ENCODE results near the gene C1orf232. TPM values are rescaled to one million over a fixed set of nuclear protein-coding genes. Genes with fewer than 3 reads are reported as not detected.
A peak's percentile ranks its signal among the peaks of the same experiment; 100 is the strongest.

Gene C1orf232
- polyA plus RNA-seq, 1 experiment = not detected

- CTCF ChIA-PET = interaction anchor here (1.3 kb wide), 1 partner anchor 198 kb away, joined by 3 read pairs; no protein-coding TSS in a partner anchor
- no peak overlapping the region for H3K27ac ChIP-seq (ENCODE audit: low read depth, low read length)
- no peak for DNase-seq (ENCODE audit: low read depth, low spot score)
Measured at GRCh38 chr1:26166719-26167281, 2.0 kb downstream of the C1orf232 start.

GRCh38 chr1:26164861-26165842 is 3.6 kb downstream of the C1orf232 start:
- CTCF ChIA-PET = interaction anchor here (0.5 to 1.8 kb wide), 5 partner anchors 9 to 157 kb away, joined by 4 to 12 read pairs (median 5); no protein-coding TSS in a partner anchor

More at GRCh38 chr1:26166719-26167281, 2.0 kb downstream of the C1orf232 start:
- POLR2A ChIA-PET = no interaction called here
- Histone ChIP-seq H3K4me3 (ENCODE audit: low read depth, low read length) (no peak overlapping the region), H3K9me3 (ENCODE audit: control insufficient read depth, insufficient read depth, low read length) (no peaks in the 10 kb centered on the region; the same call in 1 of the 2 replicates), H3K27me3 (ENCODE audit: control insufficient read depth, insufficient read depth, low read length) (peaks cover 14% of the 10 kb centered on the region)
- TF ChIP-seq CTCF (IDR thresholded peaks at IDR 0.05; ENCODE audit: low read depth, low read length) = no peak

GRCh38 chr1:26164036-26164860 is 4.5 kb downstream of the C1orf232 start:
- Histone ChIP-seq H3K27me3 (ENCODE audit: control insufficient read depth, insufficient read depth, low read length) (peaks cover 17% of the 10 kb centered on the region), H3K27ac (ENCODE audit: low read depth, low read length) (no peak overlapping the region), H3K9me3 (ENCODE audit: control insufficient read depth, insufficient read depth, low read length) (no peaks in the 10 kb centered on the region; the same call in 1 of the 2 replicates), H3K4me3 (ENCODE audit: low read depth, low read length) (peak overlapping the region; percentile 40)
- TF ChIP-seq CTCF (IDR thresholded peaks at IDR 0.05; ENCODE audit: low read depth, low read length) = peak; percentile 24
- ChIA-PET POLR2A (no interaction called here), CTCF (interaction anchor here (0.5 to 1.8 kb wide), 9 partner anchors 8 to 158 kb away, joined by 3 to 13 read pairs (median 5); no protein-coding TSS in a partner anchor)
- no peak for DNase-seq (ENCODE audit: low read depth, low spot score)

More at GRCh38 chr1:26164861-26165842, 3.6 kb downstream of the C1orf232 start:
- no peak overlapping the region for H3K27ac ChIP-seq (ENCODE audit: low read depth, low read length)
- H3K27me3 ChIP-seq (ENCODE audit: control insufficient read depth, insufficient read depth, low read length) = peaks cover 17% of the 10 kb centered on the region
- H3K9me3 ChIP-seq (ENCODE audit: control insufficient read depth, insufficient read depth, low read length) = no peaks in the 10 kb centered on the region; the same call in 1 of the 2 replicates
- POLR2A ChIA-PET = no interaction called here
- H3K4me3 ChIP-seq (ENCODE audit: low read depth, low read length) = no peak overlapping the region
- DNase-seq (ENCODE audit: low read depth, low spot score) = no peak
- TF ChIP-seq CTCF (IDR thresholded peaks at IDR 0.05; ENCODE audit: low read depth, low read length) = no peak

GRCh38 chr1:26163684-26164035 is 5.1 kb downstream of the C1orf232 start:
- H3K4me3 ChIP-seq (ENCODE audit: low read depth, low read length) = no peak overlapping the region
- no peak overlapping the region for H3K27ac ChIP-seq (ENCODE audit: low read depth, low read length)
- no peak for DNase-seq (ENCODE audit: low read depth, low spot score)
- no peak for TF ChIP-seq CTCF (IDR thresholded peaks at IDR 0.05; ENCODE audit: low read depth, low read length)
- ChIA-PET POLR2A (no interaction called here), CTCF (interaction anchor here (0.6 to 1.6 kb wide), 8 partner anchors 10 to 556 kb away, joined by 3 to 13 read pairs (median 4); no protein-coding TSS in a partner anchor)
- H3K27me3 ChIP-seq (ENCODE audit: control insufficient read depth, insufficient read depth, low read length) = peaks cover 19% of the 10 kb centered on the region
- no peaks in the 10 kb centered on the region; the same call in 1 of the 2 replicates for H3K9me3 ChIP-seq (ENCODE audit: control insufficient read depth, insufficient read depth, low read length)

Measured in AG04450 (cell line).